Psoas muscle (tissue), 8 donors: ENCODE data around the gene EML3. TPM values are rescaled to one million over a fixed set of nuclear protein-coding genes. Genes with fewer than 3 reads are reported as not detected.

Experiments
- ATAC-seq, 4 donors: fragments of 200-7000 bp; cut with Tn5 transposase; one replicate each; pipeline ENCODE4 v1.9.1; 2020; ENCODE audit warnings: moderate library complexity in 3 of 4, mild to moderate bottlenecking in 2 of 4
- DNase-seq, 2 donors: peaks; one replicate each; pipeline ENCODE4 v3.0.0-alpha.2; 2020
- H3K27ac ChIP-seq: fragments of 200-600 bp; one replicate; pipeline ENCODE4 v1.8.0; 2022
- H3K27me3 ChIP-seq, 3 donors: fragments of 200-600 bp in 1 of 3; one replicate each; pipeline versions ENCODE4 v1.6.1 to v1.8.0; 2013 to 2022; ENCODE audit warnings: low read length in 2 of 3, mild to moderate bottlenecking in 2 of 3, moderate library complexity in 1 of 3; ENCODE audit not compliant: insufficient read depth in 3 of 3
- H3K36me3 ChIP-seq, 2 donors: fragments of 200-600 bp in 1 of 2; one replicate each; pipeline versions ENCODE4 v1.6.1 to v1.8.0; 2013 to 2022; ENCODE audit warnings: low read depth in 1 of 2, mild to moderate bottlenecking in 1 of 2, moderate library complexity in 1 of 2; ENCODE audit not compliant: insufficient read depth in 1 of 2
- H3K4me1 ChIP-seq: fragments of 200-600 bp; one replicate; pipeline ENCODE4 v1.8.0; 2022
- H3K4me3 ChIP-seq: fragments of 200-600 bp; one replicate; pipeline ENCODE4 v1.8.0; 2022; ENCODE audit warnings: mild to moderate bottlenecking
- H3K9me3 ChIP-seq: fragments of 200-600 bp; one replicate; pipeline ENCODE4 v1.8.0; 2022
- WGBS, 3 donors: extraction: QIAGEN DNeasy Blood & Tissue Kit; methylation state at CpG; one replicate each; pipeline versions ENCODE4 v1.1.6 to v1.1.7; 2013; 5-methylcytosine and 5-hydroxymethylcytosine counted together
- intact Hi-C, 2 donors: fragments of 100-400 bp; cut with DNase I; formaldehyde crosslinking; loops; one replicate each; pipeline versions ENCODE4 v1.11.0 to v1.14.2; 2022
- polyA plus RNA-seq, 3 donors: library from polyadenylated mRNA; stranded (reverse); fragments of 200-250 nt; gene quantifications; one replicate each; pipeline ENCODE4 v1.2.3, GENCODE V29; 2013
- total RNA-seq, 4 donors: library from RNA; stranded (reverse); fragmentation: NEBNext Ultra II Directional in 2 of 4; extraction: Animal tissue kit (Norgen Biotek cat#: 25700) in 2 of 4; gene quantifications; one replicate each; pipeline versions ENCODE4 v1.2.1 to v1.2.4, GENCODE V29; 2021 to 2023
- TF ChIP-seq, protein P1 (sequence below): fragments of 200-600 bp; IDR thresholded peaks from one replicate; pipeline ENCODE4 v1.8.0; 2022; ENCODE audit warnings: antibody characterized with exemption
- donor health status: healthy with polysubstance abuse.
- donor health status: DM: no; HTN: no; CAD: no; lungs with moderate emphysema.
- donor health status: Bipolar disorder and iron deficiency.
- donor health status: healthy.
- donor health status: DM: yes; HTN: yes; CAD: no.
- donor health status: DM: no; HTN: no; CAD: no.
- donor health status: DM: no; HTN: no; CAD: no.
- donor health status: DM: yes; HTN: yes; CAD: no.

Gene EML3
- total and polyA plus RNA-seq, 7 donors, result 7.4 to 19.5 (median 14.1) TPM

DNA sequence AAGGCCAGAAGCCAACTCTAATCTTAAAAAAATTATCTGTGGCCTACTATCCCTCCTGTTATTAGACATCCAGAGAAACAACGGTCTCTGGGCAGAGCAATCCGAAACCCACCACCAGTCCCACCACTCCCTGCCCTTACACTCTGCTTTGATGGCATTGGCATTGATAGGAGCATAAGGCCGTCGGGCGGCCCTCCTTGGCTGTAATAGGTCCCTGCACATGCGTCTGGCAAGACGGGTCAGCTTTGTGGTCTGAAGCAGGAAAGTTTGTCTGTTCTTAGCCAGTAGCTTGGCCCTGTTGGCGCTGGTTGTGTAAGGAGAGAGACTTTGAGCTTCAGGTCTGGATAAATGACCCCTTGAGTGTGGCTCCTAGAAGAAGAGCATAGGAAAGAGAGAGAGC is 17.5 kb downstream of the EML3 start:
- no peak for ATAC-seq
- no peaks in the 10 kb centered on the region for H3K9me3 ChIP-seq
- H3K27me3 ChIP-seq, result no peaks in the 10 kb centered on the region
- intact Hi-C loops, result loop anchor here in 1 of 2 donors (10.0 kb wide), 1 partner anchor 630 kb away; the partner anchor contains the start of gene FTH1
- peaks cover 31% of the 10 kb centered on the region for H3K4me1 ChIP-seq
- TF ChIP-seq, protein P1, sequence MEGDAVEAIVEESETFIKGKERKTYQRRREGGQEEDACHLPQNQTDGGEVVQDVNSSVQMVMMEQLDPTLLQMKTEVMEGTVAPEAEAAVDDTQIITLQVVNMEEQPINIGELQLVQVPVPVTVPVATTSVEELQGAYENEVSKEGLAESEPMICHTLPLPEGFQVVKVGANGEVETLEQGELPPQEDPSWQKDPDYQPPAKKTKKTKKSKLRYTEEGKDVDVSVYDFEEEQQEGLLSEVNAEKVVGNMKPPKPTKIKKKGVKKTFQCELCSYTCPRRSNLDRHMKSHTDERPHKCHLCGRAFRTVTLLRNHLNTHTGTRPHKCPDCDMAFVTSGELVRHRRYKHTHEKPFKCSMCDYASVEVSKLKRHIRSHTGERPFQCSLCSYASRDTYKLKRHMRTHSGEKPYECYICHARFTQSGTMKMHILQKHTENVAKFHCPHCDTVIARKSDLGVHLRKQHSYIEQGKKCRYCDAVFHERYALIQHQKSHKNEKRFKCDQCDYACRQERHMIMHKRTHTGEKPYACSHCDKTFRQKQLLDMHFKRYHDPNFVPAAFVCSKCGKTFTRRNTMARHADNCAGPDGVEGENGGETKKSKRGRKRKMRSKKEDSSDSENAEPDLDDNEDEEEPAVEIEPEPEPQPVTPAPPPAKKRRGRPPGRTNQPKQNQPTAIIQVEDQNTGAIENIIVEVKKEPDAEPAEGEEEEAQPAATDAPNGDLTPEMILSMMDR, result no peak
- no peak overlapping the region for H3K4me3 ChIP-seq
- H3K27ac ChIP-seq, result no peak overlapping the region
- 77 to 87% (median 82%) methylated on average over 8 of the region's 8 CpGs for WGBS, 3 donors
- H3K36me3 ChIP-seq, result peaks cover 9 to 55% of the 10 kb centered on the region in 2 donors
- peak in 1 of 2 donors; percentile 19 for DNase-seq

DNA sequence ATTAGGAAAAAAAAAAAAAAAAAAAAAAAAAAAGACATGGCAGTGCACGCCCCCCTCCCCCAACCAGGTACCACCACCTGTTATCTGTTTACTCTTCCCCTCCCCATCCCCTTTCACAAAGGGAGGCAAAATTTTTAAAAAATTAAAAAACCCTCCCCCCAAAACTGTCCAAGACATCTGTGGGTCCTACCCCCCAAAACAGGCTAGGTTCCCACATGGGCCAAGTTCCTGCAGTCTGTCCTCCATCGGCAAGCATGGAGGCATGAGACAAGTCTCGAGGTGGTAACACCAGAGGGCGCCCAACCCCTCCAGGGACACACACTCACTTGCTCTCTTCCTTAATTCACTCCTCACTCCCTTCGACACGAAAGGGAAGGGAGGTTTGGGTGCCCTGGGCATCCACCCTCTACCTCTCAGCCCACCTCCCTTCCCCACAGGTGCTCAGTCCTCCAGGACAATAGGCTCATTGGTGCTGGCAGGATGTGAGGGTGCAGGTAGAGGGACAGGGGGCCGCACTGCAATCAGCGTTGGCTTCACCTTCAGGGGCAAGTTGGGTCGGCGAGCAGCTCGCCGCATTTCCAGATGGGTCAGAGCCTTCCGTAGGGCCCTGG is 19.0 kb downstream of the EML3 start:
- H3K36me3 ChIP-seq, result peaks cover 10 to 58% of the 10 kb centered on the region in 2 donors

DNA sequence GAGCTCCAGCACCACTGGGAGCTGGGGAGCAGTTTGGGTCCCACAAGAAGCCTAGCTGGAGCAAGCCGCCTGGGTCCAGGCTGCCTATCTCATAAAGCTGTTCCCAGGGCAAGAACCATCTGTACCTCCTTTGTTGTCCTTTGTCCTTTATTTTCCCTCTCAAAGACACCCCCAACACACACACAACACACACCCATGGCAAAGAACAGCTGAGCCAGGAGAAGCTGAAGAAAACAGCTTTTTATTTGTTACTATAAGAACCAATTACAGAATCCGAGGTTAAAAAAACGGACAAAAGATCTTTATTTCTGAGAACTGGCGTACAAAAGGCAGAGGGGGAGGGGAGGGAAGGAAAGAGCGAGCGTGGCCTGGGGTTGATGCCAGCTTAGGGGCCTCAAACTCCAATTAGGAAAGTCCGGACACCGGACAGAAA is 19.6 kb downstream of the EML3 start:
- ATAC-seq (no peak), DNase-seq (peak in 1 of 2 donors; percentile 39)
- TF ChIP-seq, protein P1, result no peak
- H3K9me3 ChIP-seq, result no peaks in the 10 kb centered on the region
- WGBS, 3 donors, result 66 to 70% (median 69%) methylated on average over 8 of the region's 8 CpGs
- intact Hi-C loops, result loop anchor here in 1 of 2 donors (5.0 to 10.0 kb wide), 2 partner anchors 99 to 628 kb away; partner anchors contain the start of gene FTH1
- peaks cover 8 to 58% of the 10 kb centered on the region in 2 donors for H3K36me3 ChIP-seq
- peaks cover 27% of the 10 kb centered on the region for H3K4me1 ChIP-seq
- peak overlapping the region; percentile 95 for H3K4me3 ChIP-seq
- no peaks in the 10 kb centered on the region for H3K27me3 ChIP-seq
- H3K27ac ChIP-seq, result peak overlapping the region; percentile 94

More for the DNA sequence above, 19.0 kb downstream of the EML3 start:
- TF ChIP-seq, protein P1, result peak; percentile 61
- no peak overlapping the region for H3K4me3 ChIP-seq
- DNase-seq (peak; percentile 80 to 88), ATAC-seq (peak in 3 of 4 donors; percentile 27 to 42 (median 36))
- peaks cover 28% of the 10 kb centered on the region for H3K4me1 ChIP-seq
- H3K27ac ChIP-seq, result peak overlapping the region; percentile 94
- H3K9me3 ChIP-seq, result no peaks in the 10 kb centered on the region
- 49 to 58% (median 54%) methylated on average over 12 to 13 of the region's 13 CpGs for WGBS, 3 donors
- H3K27me3 ChIP-seq, result no peaks in the 10 kb centered on the region
- intact Hi-C loops, result loop anchor here in 1 of 2 donors (5.0 to 10.0 kb wide), 2 partner anchors 99 to 629 kb away; partner anchors contain the start of gene FTH1

DNA sequence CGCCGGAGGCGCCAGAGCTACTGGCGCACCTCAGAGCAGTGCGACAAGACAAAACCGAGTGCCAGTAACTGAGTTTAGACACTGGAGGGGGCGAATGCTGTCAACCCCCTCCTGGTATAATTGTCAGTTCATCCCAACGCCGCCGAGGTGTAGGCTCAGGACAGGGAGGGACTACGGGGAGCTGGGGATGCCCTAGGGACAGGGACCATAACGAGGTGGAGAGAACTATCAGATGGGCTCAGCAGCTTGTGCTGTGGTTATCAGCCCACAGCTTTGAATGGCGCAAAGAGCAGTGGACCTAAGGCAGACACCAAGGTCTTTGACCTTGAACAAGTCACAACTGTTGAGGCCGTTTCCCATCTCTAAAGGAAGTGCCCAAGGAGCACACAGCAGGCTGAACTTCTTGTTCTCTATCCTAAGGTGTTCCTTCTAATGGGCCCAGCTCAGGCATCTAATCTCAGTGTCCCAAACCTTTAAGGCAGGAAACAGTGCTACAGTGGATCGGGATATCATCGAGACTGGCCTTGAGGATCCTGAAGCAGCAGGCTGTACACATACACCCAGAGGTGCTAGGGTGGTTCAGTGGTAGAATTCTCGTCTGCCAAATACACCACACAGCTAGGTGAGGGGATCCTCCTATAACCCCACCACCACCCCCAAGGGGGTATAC is 20.3 kb downstream of the EML3 start:
- peak overlapping the region; percentile 94 for H3K27ac ChIP-seq
- no peaks in the 10 kb centered on the region for H3K9me3 ChIP-seq
- H3K4me1 ChIP-seq, result peaks cover 27% of the 10 kb centered on the region
- intact Hi-C loops, result loop anchor here in 1 of 2 donors (5.0 to 10.0 kb wide), 2 partner anchors 100 to 627 kb away; partner anchors contain the start of gene FTH1
- no peaks in the 10 kb centered on the region for H3K27me3 ChIP-seq
- H3K36me3 ChIP-seq, result peaks cover 8 to 58% of the 10 kb centered on the region in 2 donors
- ATAC-seq, result no peak
- no peak for DNase-seq
- TF ChIP-seq, protein P1, result no peak
- H3K4me3 ChIP-seq, result peak overlapping the region; percentile 95
- 13 to 15% (median 14%) methylated on average over 17 of the region's 17 CpGs for WGBS, 3 donors
